GM13976 (cell line): Measurements from ENCODE around the gene RNF19B.

Source experiments
- DNase-seq: peaks from one replicate; pipeline ENCODE4 v3.0.0; 2012; ENCODE audit warnings: low spot score
- CTCF ChIP-seq: IDR thresholded peaks from 2 replicates; pipeline ENCODE4 v1.5.1; 2012; ENCODE audit warnings: borderline replicate concordance, mild to moderate bottlenecking; ENCODE audit not compliant: insufficient read depth; ENCODE audit errors: extremely low read depth, missing control alignments, control extremely low read depth
- in situ Hi-C: fragments of 300-500 bp; cut with MboI; formaldehyde crosslinking; loops from one replicate; pipeline ENCODE4 v1.12.0; 2022; ENCODE audit warnings: low sequenced_read_pairs, mixed read lengths, inconsistent platforms; ENCODE audit not compliant: unreplicated experiment

Gene RNF19B

GRCh38 chr1:32927441-32927840, 37.2 kb downstream of the RNF19B start:
- TF ChIP-seq CTCF: no peak
- no peak for DNase-seq
- in situ Hi-C loops: no loop called here

GRCh38 chr1:32926562-32926961, 38.0 kb downstream of the RNF19B start:
- no peak for DNase-seq
- in situ Hi-C loops: no loop called here
- no peak for TF ChIP-seq CTCF

GRCh38 chr1:32925403-32926162, 39.0 kb downstream of the RNF19B start:
- DNase-seq: no peak
- no peak for TF ChIP-seq CTCF
- in situ Hi-C loops: no loop called here

- in situ Hi-C loops: no loop called here
- no peak for TF ChIP-seq CTCF
- DNase-seq: no peak
Measured at GRCh38 chr1:32924881-32925344, 39.7 kb downstream of the RNF19B start.

GRCh38 chr1:32920833-32921232, 43.8 kb downstream of the RNF19B start:
- TF ChIP-seq CTCF: no peak
- DNase-seq: no peak
- in situ Hi-C loops: no loop called here

- TF ChIP-seq CTCF: no peak
- in situ Hi-C loops: no loop called here
- DNase-seq: no peak
Measured at GRCh38 chr1:32919811-32920733, 44.5 kb downstream of the RNF19B start.
